HPDE6-E6E7 (cell line): ENCODE results near the gene LILRB3.
A peak's percentile ranks its signal among the peaks of the same experiment; 100 is the strongest.

Experiments used
- DNase-seq: peaks from one replicate; pipeline ENCODE4 v3.0.0; 2011; ENCODE audit warnings: missing footprints; ENCODE audit errors: extremely low spot score

LILRB3 gene

DNA sequence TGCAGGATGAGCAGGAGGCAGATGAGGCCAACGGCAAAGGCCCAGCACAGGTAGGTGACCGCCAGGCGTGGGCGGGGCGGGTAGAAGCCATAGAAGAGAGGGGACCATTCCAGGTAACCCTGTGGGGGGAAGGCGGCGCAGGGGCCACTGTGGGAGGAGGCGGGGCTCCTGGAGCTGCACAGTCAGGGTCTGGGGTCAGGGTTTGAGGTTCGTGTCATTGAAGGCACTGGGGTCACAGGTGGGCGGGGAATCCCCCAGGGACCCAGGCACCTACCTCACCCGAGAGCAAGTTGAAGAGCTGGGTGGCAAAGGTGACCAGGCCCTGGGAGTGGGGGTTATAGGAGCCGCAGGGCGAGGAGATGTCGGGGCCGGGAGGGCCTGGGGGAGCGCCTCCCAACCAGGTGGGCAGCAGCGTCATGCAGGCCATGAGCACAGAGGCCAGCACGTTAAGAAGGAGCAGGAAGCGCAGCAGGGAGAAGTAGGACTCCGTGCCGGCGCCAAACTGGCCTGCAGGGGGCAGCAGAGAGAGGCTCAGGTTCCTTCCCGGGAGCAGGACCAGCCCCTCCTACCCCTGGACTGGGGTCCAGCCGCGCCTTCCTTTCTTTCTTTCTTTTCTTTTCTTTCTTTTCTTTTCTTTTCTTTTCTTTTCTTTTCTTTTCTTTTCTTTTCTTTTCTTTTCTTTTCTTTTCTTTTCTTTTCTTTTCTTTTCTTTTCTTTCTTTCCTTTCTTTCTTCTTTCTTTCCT, 54.5 kb downstream of the LILRB3 start:
- DNase-seq: peak; percentile 84
